SW480 (cell line): ENCODE measurements around the gene THAP11.
"Not testable (repeated sequence)": the region's sequence is repeated elsewhere in the genome, so short reads cannot be mapped to it uniquely, and the experiment has no call there.

ENCODE experiments used
- DNase-seq: peaks from one replicate; pipeline ENCODE4 v3.0.0-alpha.2; 2016; ENCODE audit warnings: low spot score

The THAP11 gene

GRCh38 chr16:67862623-67863583 lies 20.8 kb downstream of the THAP11 start:
- no peak for DNase-seq

DNA sequence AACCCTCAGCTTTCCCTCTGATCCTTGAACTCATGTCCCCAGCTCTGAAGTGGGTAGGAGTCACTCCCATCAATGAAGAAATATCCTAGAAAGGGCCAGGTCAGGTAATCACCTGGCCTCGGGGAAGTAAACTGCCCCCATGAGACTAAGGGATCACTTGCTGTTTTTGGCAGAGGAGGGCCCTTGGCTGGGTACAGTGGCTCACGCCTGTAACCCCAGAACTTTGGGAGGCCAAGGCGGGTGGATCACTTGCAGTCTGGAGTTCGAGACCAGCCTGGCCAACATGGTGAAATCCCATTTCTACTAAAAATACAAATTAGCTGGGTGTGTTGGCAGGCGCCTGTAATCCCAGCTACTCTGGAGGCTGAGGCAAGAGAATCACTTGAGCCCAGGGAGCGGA lies 21.9 kb downstream of the THAP11 start:
- DNase-seq: not testable (repeated sequence)

GRCh38 chr16:67864594-67864993 lies 22.5 kb downstream of the THAP11 start:
- no peak for DNase-seq

GRCh38 chr16:67865318-67865717 lies 23.2 kb downstream of the THAP11 start:
- DNase-seq: peak; percentile 34

DNA sequence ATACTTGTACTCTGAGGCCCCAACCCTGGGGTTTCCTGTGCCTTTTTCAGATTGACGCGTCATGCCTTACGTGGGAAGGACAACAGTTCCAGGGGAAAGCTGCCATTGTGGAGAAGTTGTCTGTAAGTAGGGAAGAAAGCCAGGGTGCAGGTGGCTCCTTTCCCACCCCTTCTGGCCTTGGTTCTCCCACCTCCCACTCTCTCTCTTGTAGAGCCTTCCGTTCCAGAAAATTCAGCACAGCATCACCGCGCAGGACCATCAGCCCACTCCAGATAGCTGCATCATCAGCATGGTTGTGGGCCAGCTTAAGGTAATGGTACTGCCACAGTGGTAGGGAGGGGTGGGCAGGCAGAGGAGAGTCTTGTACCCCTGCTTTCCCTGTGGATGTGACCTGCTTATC lies 26.2 kb downstream of the THAP11 start:
- no peak for DNase-seq

DNA sequence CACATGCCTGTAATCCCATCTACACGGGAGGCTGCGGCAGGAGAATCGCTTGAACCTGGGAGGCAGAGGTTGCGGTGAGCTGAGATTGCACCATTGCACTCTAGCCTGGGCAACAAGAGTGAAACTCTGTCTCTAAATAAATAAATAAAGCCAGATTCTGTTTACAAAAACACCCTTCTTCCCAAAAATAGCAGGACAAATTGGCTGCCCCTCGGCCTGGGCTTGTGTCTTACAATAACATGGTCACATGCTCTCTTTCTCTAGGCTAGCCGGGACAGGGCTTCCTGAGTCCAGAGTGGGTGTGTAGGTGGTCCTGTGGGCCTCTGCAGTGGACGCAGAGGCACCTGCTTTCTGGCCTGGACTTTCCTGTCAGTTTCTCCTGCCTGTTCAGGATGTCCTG lies 27.5 kb downstream of the THAP11 start:
- DNase-seq: no peak

- no peak for DNase-seq
Measured at GRCh38 chr16:67871256-67871655, 29.1 kb downstream of the THAP11 start.

- DNase-seq: no peak
Measured at GRCh38 chr16:67872131-67872630, 30.1 kb downstream of the THAP11 start.

DNA sequence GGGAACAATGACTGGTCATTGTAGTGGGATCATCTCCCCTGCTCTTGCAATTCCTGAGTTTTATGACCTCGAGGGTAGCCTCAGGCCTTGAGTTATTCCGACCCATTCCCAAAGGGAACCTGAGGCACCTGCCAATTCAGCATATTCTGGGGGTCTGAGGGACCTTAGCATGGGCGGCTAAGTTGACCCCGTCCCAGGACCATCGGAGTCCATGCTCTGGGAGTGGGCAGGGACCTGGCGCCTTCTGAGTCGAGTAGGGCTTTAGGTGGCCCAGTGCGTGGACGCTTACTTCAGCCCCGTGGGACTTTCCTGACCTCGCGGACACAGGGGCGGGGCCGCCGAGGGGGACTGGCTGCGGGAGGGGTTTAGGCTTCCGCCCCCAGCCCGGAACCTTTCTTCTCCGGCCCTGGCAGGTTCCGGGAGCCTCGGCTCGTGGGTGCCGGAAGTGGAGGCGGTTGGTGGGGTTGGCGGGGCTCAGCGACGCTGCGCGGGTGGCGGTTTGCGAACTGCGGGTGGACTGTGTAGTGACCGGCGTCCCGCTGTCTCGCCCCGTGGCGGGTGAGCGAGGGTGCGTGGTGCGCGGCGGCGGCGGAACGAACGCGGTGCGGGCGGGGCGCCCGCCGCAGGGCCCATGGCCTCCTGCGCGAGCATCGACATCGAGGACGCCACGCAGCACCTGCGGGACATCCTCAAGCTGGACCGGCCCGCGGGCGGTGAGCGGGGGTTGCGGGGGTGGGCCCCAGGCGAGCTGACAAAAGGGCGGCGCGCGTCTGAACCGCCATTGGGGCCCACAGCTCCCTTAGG lies 30.7 kb downstream of the THAP11 start, which contains the start of gene EDC4:
Gene EDC4 (plus strand): TSS at position 422 of the 804 bp plus-strand sequence. CDS start 210 bp downstream, at position 632.
- DNase-seq: peak; percentile 59

GRCh38 chr16:67873435-67874370 lies 31.6 kb downstream of the THAP11 start:
- DNase-seq: no peak

- DNase-seq: no peak
Measured at GRCh38 chr16:67874372-67874771, 32.3 kb downstream of the THAP11 start.

GRCh38 chr16:67877064-67877463 lies 34.9 kb downstream of the THAP11 start:
- DNase-seq: no peak

- no peak for DNase-seq
Measured at GRCh38 chr16:67878232-67878631, 36.1 kb downstream of the THAP11 start.

DNA sequence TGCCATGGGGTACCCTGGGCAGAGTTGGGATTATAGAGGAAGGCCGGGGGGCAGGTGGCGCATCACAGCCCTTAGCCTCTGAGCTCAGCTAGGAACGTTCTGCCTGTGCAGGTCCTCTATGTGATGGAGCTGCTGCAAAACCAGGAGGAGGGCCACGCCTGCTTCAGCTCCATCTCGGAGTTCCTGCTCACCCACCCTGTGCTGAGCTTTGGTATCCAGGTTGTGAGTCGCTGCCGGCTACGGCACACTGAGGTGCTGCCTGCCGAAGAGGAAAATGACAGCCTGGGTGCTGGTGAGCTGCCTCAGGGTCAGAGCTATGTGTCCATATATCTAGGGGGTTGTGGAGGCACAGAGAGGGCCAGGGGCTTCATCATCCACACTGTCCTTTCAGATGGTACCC lies 36.7 kb downstream of the THAP11 start:
- no peak for DNase-seq

GRCh38 chr16:67879462-67879861 lies 37.3 kb downstream of the THAP11 start:
- no peak for DNase-seq

GRCh38 chr16:67879936-67880335 lies 37.8 kb downstream of the THAP11 start:
- no peak for DNase-seq

DNA sequence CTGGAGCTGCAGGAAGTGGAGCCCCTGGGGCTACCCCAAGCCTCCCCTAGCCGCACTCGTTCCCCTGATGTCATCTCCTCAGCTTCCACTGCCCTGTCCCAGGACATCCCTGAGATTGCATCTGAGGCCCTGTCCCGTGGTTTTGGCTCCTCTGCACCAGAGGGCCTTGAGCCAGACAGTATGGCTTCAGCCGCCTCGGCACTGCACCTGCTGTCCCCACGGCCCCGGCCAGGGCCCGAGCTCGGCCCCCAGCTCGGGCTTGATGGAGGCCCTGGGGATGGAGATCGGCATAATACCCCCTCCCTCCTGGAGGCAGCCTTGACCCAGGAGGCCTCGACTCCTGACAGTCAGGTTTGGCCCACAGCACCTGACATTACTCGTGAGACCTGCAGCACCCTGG lies 38.5 kb downstream of the THAP11 start:
- DNase-seq: no peak

GRCh38 chr16:67881621-67882161 lies 39.6 kb downstream of the THAP11 start:
- no peak for DNase-seq

DNA sequence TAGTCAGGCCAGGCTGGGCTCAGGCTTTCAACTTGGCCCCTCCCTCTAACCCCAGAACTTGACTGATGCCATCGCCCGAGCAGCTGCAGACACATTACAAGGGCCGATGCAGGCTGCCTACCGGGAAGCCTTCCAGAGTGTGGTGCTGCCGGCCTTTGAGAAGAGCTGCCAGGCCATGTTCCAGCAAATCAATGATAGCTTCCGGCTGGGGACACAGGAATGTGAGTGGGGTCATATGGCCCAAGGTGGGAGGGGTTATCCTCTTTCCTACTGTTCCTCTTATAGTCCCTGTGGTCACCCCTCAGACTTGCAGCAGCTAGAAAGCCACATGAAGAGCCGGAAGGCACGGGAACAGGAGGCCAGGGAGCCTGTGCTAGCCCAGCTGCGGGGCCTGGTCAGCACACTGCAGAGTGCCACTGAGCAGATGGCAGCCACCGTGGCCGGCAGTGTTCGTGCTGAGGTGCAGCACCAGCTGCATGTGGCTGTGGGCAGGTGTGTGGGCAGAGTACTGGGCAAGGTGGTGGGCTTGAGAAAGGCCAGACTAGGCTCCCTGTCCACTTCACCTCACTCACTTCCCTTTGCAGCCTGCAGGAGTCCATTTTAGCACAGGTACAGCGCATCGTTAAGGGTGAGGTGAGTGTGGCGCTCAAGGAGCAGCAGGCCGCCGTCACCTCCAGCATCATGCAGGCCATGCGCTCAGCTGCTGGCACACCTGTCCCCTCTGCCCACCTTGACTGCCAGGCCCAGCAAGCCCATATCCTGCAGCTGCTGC lies 40.4 kb downstream of the THAP11 start:
- DNase-seq: no peak

DNA sequence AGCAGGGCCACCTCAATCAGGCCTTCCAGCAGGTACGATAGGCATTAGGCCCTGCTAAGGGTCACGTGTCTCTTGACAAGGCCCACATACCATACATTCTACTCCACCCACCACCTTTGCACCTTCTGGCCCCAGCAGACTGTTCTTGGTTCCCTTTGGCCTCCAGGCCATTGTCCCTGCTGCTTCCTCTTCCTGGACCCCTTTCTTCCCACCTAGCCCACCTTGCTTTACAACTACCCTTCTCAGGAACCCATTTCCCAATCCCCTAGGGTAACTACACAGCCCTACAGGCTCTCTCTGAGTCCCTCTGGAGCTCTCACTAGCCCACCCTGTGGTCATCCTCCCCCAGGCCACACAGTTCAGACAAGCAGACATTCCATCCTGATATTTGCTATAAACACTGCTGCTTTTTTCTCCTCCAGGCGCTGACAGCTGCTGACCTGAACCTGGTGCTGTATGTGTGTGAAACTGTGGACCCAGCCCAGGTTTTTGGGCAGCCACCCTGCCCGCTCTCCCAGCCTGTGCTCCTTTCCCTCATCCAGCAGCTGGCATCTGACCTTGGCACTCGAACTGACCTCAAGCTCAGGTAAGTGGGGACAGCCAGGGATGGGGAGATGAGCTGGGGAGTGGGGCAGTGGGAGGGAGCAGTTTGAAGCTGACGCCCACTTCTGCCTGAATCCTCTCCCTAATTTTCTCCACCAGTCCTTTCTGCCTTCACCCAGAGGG lies 41.2 kb downstream of the THAP11 start:
- peak; percentile 13 for DNase-seq
